Ovary (tissue), 3 donors: ENCODE data around the gene ASAP2.

Source experiments
- EP300 ChIP-seq: sonication (generic); formaldehyde crosslinking; IDR thresholded peaks from one replicate; pipeline ENCODE4 v1.6.1; 2017; ENCODE audit warnings: antibody characterized with exemption
- POLR2A ChIP-seq: fragments of 450-650 bp; IDR thresholded peaks from one replicate; pipeline ENCODE4 v1.6.1; 2017; ENCODE audit warnings: antibody characterized with exemption, mild to moderate bottlenecking, moderate library complexity
- TF ChIP-seq, protein P1 (sequence below), 3 donors: fragments of 450-650 bp in 2 of 3; fragments of 200-600 bp in 1 of 3; IDR thresholded peaks; one replicate each; pipeline versions ENCODE4 v1.5.1 to v1.8.0; 2016 to 2022; ENCODE audit warnings: antibody characterized with exemption in 3 of 3, mild to moderate bottlenecking in 1 of 3
- donor health status: DM: no; HTN: no; CAD: no.

DNA sequence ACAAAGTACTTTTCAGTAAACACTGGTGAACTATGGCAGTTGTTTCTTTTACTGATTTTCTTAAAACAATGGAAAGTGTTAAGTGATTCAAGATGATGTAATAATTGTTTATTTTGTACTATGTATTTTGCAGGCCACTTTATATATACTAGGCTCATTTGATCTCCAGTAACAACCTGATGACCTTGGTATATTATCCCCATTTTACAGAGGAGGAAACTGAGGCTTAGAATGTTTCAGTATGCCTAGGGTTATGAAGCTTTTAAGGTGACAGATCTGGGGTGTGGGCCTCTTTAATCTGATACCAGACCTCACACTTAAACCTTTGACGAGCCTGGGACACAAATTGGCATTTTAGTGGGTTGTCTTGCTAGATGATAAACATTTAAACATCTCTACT, 153.5 kb downstream of the ASAP2 start:
- TF ChIP-seq, protein P1, sequence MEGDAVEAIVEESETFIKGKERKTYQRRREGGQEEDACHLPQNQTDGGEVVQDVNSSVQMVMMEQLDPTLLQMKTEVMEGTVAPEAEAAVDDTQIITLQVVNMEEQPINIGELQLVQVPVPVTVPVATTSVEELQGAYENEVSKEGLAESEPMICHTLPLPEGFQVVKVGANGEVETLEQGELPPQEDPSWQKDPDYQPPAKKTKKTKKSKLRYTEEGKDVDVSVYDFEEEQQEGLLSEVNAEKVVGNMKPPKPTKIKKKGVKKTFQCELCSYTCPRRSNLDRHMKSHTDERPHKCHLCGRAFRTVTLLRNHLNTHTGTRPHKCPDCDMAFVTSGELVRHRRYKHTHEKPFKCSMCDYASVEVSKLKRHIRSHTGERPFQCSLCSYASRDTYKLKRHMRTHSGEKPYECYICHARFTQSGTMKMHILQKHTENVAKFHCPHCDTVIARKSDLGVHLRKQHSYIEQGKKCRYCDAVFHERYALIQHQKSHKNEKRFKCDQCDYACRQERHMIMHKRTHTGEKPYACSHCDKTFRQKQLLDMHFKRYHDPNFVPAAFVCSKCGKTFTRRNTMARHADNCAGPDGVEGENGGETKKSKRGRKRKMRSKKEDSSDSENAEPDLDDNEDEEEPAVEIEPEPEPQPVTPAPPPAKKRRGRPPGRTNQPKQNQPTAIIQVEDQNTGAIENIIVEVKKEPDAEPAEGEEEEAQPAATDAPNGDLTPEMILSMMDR (IDR thresholded peaks at IDR 0.05), result no peak
- no peak for TF ChIP-seq POLR2A
- no peak for TF ChIP-seq EP300
